ENCODE data around the gene TULP4. TPM values are rescaled to one million over a fixed set of nuclear protein-coding genes. Genes with fewer than 3 reads are reported as not detected.
A peak's percentile ranks its signal among the peaks of the same experiment; 100 is the strongest.
"Not testable (repeated sequence)": the region's sequence is repeated elsewhere in the genome, so short reads cannot be mapped to it uniquely, and the experiment has no call there.

Gene TULP4
- total RNA-seq, 1 experiment from 2014 or later: 39.7 TPM

DNA sequence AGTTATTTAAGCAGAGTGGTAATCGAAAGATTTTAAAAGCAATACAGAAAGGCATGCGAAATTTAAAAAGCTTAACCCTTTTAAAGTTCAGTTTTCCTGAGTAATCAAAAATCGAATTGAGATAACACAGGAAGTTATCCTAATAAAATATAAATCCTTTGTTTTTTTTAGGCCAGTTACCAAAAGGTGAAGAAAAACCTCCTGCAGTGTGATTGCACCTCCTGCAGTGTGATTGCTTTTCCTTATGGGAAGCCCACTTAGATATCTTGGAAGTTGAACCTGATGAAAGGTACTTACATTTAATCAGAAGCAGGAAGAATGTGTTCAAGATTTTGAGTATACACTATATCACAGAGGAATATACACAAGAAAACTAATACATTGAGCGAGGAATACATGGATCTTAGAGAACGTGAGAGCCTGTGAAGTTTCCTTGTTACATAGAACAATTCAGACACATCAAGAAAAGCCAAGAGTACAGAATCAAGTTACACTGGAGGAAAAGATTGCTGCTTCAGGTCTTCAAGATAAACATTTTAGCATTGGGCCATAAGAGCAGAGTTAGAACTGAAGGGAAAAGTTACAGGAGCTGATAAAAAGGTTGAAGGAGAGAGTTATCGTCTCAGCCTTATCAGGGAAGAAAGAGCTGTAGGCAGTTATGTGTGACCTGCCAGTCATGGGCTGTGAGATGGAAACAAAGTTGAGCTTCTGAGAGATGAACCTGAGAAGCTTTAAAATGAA lies 240.0 kb downstream of the TULP4 start:
- no peak for DNase-seq (ENCODE audit: extremely low read depth, low read depth)

- DNase-seq (ENCODE audit: extremely low read depth, low read depth): no peak
These were observed 240.5 kb downstream of the TULP4 start for GRCh38 chr6:158552796-158553138.

GRCh38 chr6:158554611-158555361 lies 242.5 kb downstream of the TULP4 start:
- DNase-seq (ENCODE audit: extremely low read depth, low read depth): no peak

DNA sequence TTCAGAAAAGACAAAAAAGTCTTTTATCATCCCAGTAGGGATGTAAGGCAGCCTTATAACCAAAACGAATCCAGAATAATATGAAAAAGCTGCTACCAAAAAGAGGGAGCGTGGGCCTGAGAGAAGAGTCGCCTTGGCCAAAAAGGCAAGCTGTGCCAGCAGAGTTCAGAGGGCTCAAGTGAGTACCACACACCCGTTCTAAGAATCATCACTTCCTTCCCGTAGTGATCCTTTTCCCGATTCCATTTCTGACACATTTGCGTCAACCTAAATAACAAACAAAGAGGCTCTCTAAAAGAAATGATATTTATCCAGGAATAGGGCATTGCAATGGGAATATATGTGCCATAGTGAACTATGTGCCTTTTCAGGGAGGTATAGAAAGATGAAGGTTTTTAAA lies 243.8 kb downstream of the TULP4 start:
- DNase-seq (ENCODE audit: extremely low read depth, low read depth): no peak

- DNase-seq (ENCODE audit: extremely low read depth, low read depth): not testable (repeated sequence)
These were observed 244.8 kb downstream of the TULP4 start for GRCh38 chr6:158557110-158557509.

- DNase-seq (ENCODE audit: extremely low read depth, low read depth): no peak
These were observed 245.7 kb downstream of the TULP4 start for GRCh38 chr6:158557927-158558326.

DNA sequence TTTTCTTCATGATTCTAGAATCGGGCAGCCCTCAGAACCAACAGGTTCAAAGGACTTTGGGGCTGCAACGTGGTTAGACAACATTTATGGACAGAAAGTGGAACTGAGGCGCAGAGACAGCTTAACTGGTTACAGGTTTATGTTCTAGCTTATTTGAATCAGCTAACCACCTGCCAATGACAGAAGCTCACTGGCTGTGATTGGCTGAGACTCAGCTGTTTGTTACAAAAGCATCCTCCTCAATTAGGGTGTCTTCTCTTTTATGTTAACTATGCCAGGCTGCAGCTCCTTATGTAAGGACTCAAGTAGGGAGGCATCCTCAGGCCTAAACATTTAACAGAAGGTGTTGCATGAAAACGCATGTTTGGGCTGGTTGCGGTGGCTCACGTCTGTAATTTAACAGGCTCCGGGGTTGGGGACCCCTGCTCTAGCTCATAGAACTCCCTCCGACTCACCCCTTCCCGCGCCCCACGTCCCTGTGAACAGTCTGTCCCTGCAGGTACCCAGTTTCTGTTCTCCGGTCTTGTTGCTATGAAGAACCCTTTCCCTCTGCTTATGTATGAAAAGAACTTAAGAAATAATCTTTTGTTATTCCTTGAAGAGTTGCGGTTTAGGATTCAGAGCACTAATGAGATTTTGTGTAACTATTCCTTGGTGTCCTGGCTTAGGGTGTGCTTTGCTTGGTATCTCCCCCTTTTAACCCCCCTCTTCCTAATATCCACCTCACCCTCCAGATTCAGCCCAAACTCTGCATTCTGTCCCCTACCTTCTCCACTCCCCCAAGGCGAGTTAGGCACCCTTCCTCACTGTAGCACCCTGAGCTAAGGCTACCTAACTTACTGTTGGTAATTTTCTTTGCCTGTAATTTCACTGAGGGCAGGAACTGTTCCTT lies 246.4 kb downstream of the TULP4 start:
- DNase-seq (ENCODE audit: extremely low read depth, low read depth): no peak

GRCh38 chr6:158559338-158559894 lies 247.2 kb downstream of the TULP4 start:
- no peak for DNase-seq (ENCODE audit: extremely low read depth, low read depth)

GRCh38 chr6:158559895-158560835 lies 247.9 kb downstream of the TULP4 start, which contains the start of gene TMEM181:
TMEM181 (plus strand) TSS chr6:158560091; CDS start chr6:158560225, 134 bp downstream.
- peak; percentile 58 for DNase-seq (ENCODE audit: extremely low read depth, low read depth)

- no peak for DNase-seq (ENCODE audit: extremely low read depth, low read depth)
These were observed 248.6 kb downstream of the TULP4 start for GRCh38 chr6:158560836-158561320.

Small RNAs within 50 kb of the gene (small RNA-seq; reads per million reads assigned to genes)
- gene RN7SL173P: 0 to 0.18 reads per million in 2 experiments

Other genes with a start within 250 kb of the TULP4 start
- 4.1 and 4.3 TPM in 2 replicates for gene SERAC1, start 144.2 kb upstream of the TULP4 start, total RNA-seq (2014; rRNA removed; shearing (Covaris generic))
- 5.2 and 6.1 TPM in 2 replicates for gene GTF2H5, start 144.1 kb upstream of the TULP4 start, total RNA-seq (2014; rRNA removed; shearing (Covaris generic))
- 24.3 and 24.7 TPM in 2 replicates for gene TMEM181, start 247.6 kb downstream of the TULP4 start, total RNA-seq (2014; rRNA removed; shearing (Covaris generic))

Measured in NCI-H460 (cell line).